Loucy (cell line): Measurements from ENCODE around the gene CSTF3.

Source experiments
- EZH2phosphoT487 ChIP-seq: fragments of 200-600 bp; IDR thresholded peaks from 2 replicates; pipeline ENCODE4 v1.6.1; 2018; ENCODE audit warnings: antibody characterized with exemption, mild to moderate bottlenecking, moderate library complexity, borderline replicate concordance
- TF ChIP-seq, protein P1 (sequence below): fragments of 200-600 bp; sonication (generic); conservative IDR thresholded peaks from 2 replicates; pipeline ENCODE4 v1.5.1; 2014; ENCODE audit warnings: mild to moderate bottlenecking, antibody characterized with exemption, low read length

- TF ChIP-seq, protein P1, sequence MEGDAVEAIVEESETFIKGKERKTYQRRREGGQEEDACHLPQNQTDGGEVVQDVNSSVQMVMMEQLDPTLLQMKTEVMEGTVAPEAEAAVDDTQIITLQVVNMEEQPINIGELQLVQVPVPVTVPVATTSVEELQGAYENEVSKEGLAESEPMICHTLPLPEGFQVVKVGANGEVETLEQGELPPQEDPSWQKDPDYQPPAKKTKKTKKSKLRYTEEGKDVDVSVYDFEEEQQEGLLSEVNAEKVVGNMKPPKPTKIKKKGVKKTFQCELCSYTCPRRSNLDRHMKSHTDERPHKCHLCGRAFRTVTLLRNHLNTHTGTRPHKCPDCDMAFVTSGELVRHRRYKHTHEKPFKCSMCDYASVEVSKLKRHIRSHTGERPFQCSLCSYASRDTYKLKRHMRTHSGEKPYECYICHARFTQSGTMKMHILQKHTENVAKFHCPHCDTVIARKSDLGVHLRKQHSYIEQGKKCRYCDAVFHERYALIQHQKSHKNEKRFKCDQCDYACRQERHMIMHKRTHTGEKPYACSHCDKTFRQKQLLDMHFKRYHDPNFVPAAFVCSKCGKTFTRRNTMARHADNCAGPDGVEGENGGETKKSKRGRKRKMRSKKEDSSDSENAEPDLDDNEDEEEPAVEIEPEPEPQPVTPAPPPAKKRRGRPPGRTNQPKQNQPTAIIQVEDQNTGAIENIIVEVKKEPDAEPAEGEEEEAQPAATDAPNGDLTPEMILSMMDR = no peak
- no peak for TF ChIP-seq EZH2phosphoT487
These were observed 99.1 kb downstream of the CSTF3 start for GRCh38 chr11:33062137-33062536.
